Measurements from ENCODE around the gene ADRA1B.

Gene ADRA1B

DNA sequence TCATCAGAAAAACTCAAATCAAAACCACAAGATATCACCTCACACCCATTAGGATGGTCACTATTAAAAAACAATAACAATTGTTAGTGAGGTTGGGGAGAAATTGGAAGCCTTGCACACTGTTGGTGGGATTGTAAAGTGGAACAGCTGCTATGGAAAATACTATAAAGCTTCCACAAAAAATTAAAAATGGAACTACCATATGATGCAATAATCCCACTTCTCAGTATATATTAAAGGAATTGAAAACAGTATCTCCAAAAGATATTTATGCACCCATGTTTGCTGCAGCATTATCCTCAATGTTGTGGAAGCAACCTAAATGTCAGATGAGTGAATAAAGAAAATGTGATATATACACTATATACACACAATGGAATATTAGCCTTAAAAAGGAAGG, 14.5 kb upstream of the ADRA1B start:
- no peak for DNase-seq (ENCODE audit: low read depth)

DNA sequence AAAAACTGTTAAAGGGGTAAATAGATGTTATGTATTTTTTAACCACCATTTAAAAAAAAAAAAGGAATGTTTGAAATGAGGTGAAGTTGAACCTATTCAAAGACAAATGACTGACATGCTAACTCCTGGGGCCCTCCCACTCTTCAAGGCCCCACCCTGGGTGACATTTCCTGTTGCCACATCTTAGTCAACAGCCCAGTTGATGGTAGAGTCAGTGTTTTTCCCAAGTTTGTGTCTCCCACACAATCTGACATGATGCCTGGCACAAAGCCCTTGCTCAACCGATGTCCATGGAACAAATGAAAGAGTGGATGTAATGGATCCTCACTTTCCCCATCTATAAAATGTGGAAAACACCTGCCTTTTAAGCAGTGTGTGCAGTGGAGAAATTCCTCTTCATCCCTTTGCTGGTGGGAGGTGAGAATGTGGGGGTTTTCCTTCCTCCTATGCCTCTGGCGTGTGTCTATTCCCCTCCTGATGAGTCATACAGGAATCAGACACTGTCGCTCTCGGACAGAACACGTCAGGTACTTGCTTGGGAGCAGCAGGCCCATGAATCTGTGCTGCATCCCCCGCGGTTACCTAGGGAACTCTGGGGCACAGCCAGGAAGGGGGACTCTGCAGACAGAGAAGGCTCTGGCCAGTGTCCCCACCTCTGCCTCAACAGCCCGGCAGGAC, 13.7 kb upstream of the ADRA1B start:
- no peak for DNase-seq (ENCODE audit: low read depth)

DNA sequence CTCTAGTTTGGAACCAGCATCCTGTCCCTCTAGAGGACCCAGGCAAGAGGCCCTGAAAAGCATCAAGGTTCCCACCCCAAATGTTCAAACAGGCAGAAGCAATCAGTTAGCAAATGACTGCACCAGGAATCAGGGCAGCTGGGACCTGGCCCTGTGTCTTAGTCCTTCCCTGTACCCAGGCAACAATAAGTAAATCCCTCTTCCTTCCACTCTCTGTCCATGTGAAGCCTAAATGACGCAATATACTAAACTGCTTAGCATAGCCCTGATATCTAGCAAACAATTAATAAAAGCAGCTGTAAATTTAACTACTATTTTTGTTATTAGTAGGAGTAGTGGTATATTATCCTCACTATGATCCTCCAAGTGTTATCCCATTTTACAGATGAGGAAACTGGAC, 13.2 kb upstream of the ADRA1B start:
- no peak for DNase-seq (ENCODE audit: low read depth)

DNA sequence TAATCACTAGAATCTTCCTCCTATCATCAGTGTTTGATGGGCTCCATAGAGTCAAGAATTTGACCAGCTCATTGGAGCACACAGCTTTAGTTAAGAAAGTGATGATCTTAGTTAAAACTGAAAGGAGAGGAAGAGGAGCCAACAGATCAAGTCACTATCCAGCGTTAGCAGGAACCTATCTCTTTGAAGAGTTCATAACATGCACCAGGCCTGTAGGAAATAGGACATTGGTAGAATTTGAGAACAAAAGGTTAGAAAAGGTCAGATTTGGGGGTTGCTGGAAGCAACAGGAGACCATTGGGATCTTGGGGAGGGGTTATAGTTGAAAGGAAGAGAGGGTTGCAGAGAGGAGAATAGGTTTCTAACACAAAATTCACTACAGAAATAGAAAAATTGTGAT, 11.4 kb upstream of the ADRA1B start:
- DNase-seq (ENCODE audit: low read depth): no peak

DNA sequence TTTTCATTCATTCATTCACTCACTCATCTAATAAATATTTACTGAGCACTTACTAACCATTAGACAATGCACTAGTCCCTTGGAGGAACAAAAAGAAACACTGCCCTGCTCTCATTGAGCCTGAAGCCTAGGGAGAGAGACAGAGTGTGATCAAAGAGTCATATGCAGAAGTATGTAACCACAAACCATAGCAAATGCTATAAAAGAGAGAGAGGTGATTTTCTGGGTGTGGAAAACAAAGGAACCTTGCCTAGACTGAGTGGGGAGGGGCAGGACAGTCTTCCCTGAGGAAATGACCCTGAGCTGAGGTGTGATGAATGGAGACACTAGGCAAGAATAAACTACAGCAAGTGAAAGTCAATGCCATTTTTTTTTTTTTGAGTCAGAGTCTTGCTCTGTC, 10.8 kb upstream of the ADRA1B start:
- DNase-seq (ENCODE audit: low read depth): no peak

DNA sequence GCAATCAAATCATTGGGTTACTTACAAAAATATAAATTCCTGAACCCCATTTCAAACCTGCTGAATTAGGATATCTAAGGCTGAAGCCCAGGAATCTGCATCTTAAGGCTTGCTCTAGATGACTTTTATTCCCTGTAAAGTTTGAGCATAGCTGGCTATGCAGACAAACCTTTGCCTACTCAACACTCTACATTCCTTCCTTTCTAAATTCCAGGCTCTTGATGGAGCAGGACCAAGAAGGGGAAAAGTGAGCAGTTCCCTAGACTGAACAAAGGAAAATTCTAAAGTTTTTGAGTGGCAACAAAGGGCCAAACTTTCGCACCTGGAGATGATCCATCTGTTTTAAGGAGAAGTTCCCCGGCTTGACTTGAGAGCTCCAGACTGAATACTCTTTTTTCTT, 9.8 kb upstream of the ADRA1B start:
- no peak for DNase-seq (ENCODE audit: low read depth)

DNA sequence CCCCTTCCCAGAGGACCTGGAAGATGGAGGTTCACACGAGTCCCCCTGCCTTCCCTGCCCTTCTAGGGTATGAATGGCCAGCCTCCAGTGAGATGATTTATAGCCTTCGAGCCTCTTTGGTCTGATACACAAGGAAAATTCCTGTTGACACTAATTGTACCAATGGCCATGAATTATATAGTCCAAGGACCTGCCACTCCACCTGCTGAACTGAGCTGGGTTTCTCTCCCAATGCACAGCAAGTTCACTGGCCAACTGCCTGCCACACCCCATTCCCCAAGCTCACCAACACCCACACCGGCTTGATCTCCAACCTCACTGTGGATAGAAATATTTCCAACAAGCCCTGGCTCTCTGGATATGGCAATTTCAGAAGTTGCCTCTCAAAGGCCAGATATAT, 9.3 kb upstream of the ADRA1B start:
- DNase-seq (ENCODE audit: low read depth): no peak

DNA sequence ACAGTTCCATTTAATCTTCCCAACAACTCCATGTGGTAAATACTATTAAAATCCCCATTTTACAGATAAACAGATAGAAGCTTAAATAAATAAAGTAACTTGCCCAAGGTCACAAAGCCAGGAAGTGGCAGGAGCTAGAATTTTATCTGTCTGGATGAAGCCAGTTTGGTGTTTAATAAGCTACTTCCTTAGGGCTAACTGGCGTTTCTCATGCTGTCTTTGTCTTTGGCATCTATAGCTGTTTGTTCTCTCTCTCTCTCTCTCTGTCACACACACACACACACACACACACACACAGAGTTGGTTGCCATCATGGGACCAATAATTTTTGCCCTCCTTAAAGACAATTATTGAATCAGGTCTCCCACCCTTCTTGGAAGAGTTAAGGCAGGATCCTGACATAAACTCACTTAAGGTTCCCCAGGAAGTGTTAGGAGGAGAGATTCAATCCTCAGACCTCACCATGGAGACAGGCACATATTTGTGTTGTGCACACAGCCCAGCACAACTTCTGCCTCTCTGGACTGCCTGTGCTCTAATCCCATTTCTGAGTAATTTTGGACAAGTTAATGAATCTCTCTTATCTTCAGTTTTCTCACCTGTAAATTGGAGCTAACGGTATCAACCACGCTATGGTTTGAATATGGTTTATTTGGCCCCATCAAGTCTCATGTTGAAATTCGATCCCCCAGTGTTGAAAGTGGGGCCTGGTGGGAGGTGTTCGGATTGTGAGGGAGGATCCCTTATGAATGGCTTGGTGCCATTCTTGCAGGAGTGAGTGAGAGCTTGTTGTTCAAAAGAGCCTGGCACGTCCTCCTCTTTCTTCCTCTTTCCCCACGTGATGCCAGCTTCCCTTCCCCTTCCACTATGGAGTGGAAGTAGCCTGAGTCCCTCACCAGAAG, 8.3 kb upstream of the ADRA1B start:
- no peak for DNase-seq (ENCODE audit: low read depth)

DNA sequence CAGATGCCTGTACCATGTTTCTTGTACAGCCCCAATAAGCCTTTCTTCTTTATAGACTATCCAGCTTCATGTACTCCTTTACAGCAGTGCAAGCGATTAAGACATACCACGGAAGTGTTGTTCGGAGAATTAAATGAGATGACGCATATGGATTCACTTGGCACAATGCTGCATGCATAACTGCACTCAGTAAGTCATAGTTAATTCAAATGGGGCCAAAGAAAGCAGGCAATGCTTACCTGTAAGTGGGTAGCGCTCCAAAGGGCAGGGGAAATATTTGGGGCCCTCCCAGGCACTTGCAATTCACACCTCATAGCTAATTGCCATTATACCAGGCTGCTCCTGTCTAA, 7.7 kb upstream of the ADRA1B start:
- no peak for DNase-seq (ENCODE audit: low read depth)

DNA sequence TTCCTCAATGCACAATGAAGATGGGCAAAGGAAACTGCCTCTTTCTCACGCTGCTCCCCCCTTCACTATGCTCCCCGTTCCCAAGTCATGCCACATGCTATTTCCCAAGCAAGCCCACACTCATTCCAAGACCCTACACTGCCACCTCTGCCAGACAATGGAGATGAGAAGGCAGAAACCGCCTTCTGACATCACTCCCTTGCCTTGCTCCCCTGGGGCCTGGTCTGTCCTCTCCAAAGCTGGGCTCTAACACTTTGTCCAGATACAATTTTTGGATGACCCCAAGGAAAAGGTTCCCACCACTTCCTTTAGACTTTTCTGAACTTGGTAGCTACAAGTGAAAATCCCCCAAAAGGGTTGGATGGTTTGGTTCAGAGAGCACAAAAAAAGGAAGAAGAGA, 7.2 kb upstream of the ADRA1B start:
- DNase-seq (ENCODE audit: low read depth): no peak

DNA sequence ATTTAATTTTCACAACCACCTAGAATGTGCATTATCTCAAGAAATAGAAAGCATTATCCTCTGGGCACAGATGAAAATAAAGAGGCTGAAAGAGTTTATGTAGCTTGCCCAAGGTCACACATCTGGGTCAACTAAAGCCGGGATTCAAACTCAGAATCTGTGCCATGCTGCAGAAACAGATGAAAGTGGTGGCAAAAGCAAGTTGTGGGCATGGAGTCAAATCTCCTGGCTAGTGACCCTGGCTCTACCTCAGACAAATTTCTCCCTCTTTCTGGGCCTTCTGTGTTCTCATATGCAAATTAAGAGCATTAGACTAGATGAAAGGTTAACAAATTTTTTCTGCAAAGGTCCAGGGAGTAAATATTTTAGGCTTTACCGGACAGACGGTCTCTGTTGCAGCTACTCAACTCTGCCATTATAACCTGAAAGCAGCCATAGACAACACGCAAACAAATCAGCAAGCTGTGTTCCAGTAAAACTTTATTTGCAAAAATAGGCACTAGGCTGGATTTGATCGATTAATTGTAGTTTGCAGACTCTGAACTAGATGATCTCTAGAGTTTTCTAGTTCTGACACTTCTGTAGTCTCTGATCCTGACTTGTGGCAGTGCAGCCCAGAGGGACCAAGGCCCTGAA, 6.0 kb upstream of the ADRA1B start:
- no peak for DNase-seq (ENCODE audit: low read depth)

DNA sequence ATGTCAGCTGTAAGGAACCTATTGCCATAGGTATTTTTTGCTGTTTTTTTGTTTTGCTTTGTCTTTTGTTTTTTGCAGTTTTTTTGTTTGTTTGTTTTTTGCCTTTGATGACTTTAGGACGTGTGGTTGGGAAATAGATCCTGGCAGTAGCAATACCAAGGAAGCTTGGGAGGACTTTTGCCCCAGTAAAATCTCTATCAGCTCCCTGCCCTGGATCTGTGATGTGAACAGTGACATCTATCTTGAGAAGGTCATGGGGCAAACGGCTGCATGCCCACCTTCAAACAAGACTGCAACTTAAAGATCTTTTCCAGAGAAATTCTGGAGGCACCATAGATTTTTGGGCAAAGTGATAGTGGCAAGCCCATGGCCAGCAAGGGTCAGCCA, 5.4 kb upstream of the ADRA1B start:
- DNase-seq (ENCODE audit: low read depth): no peak

DNA sequence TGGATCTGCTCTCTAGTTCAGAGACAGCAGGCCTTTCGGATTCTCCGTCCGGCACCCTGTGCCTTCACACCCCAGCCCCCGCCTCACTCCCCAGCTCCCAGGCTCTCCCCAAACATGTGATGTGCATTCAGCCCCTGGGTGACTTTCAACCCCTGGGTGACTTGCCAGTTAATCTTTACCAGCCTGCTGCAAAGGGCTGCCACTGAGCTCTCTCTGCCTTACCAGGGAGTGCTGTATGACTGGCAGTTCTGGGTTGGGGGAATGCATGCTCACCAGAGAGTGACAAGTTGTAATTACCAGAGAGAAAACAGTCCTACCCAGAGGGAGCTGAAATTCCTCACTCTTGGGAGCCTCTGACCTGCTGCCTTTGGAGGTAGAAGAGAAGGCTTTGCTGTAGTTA, 4.9 kb upstream of the ADRA1B start:
- no peak for DNase-seq (ENCODE audit: low read depth)

DNA sequence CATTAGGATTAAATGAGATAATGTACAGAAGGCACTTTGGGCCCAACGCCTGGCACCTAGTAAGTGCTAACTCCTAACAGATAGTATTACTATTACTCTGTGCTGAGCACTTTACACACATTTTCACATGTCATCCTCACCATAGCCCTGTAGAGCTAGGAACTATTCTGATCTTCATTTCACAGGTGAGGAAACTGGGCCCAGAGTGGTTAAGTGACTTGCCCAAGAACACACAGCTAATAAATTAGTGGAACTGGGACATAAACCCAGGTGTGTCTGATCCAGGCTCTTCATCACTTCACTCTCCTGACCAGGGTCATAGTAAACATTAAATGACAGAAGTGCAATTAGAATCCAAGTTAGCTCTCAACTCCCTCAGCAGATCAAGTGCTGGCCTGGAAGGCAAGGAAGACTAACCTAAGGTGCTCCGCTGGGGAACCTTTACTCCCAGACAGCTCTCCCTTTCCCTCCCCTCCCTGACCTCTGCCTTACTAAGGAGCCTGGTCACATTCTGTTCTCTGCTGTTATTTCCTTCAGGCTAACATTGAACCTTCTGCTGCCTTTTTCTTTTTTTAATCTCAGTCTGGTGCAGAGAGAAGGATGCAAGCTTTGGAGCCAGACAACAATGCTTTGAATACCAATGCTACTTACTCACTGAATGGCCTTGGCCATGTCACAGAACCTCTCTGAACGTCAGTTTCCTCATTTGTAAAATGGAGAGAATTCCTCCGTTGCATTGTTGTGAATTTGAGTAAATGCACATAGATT, 4.1 kb upstream of the ADRA1B start:
- no peak for DNase-seq (ENCODE audit: low read depth)

DNA sequence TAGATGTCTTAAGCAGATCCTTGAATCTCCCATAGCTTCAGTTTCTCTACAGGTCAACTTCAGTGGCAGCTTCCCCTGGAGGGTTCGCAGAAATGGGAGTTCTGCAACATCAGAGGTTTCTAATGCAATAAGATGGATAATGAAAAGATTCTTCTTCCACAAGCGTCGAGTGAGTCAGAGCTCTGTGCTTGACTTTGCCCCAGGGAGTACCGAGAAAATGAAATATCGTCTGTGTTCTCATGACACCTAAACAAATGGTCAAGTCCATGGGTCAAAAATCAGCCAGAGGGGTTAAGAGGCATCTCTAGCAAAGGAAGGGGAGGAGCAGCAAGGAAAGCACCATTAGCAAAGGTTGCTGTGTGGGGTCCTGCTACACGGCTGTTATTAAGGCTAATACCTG, 3.2 kb upstream of the ADRA1B start:
- DNase-seq (ENCODE audit: low read depth): no peak

DNA sequence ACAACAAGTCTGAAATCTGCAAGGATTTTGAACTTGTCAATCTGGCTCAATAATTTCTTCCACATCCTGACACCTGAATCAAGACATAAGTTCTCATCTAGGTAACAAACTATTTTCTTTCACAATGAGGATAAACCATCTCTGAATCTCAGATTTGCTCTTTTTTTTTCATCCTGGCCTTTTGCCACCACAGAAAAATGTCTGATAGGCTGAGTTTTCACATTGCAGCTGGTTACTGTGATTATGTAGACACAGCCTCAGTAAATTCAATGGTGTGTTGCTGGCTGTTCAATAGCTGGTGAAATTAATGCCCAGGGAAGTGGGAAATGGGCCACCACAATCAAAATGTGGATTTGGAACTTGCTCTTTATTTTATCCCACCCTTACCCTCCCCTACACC, 2.8 kb upstream of the ADRA1B start:
- no peak for DNase-seq (ENCODE audit: low read depth)

DNA sequence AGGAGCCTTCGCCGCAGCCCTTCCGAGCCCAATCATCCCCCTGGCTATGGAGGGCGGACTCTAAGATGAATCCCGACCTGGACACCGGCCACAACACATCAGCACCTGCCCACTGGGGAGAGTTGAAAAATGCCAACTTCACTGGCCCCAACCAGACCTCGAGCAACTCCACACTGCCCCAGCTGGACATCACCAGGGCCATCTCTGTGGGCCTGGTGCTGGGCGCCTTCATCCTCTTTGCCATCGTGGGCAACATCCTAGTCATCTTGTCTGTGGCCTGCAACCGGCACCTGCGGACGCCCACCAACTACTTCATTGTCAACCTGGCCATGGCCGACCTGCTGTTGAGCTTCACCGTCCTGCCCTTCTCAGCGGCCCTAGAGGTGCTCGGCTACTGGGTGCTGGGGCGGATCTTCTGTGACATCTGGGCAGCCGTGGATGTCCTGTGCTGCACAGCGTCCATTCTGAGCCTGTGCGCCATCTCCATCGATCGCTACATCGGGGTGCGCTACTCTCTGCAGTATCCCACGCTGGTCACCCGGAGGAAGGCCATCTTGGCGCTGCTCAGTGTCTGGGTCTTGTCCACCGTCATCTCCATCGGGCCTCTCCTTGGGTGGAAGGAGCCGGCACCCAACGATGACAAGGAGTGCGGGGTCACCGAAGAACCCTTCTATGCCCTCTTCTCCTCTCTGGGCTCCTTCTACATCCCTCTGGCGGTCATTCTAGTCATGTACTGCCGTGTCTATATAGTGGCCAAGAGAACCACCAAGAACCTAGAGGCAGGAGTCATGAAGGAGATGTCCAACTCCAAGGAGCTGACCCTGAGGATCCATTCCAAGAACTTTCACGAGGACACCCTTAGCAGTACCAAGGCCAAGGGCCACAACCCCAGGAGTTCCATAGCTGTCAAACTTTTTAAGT, 819 bp downstream of the ADRA1B start:
- DNase-seq (ENCODE audit: low read depth): no peak

DNA sequence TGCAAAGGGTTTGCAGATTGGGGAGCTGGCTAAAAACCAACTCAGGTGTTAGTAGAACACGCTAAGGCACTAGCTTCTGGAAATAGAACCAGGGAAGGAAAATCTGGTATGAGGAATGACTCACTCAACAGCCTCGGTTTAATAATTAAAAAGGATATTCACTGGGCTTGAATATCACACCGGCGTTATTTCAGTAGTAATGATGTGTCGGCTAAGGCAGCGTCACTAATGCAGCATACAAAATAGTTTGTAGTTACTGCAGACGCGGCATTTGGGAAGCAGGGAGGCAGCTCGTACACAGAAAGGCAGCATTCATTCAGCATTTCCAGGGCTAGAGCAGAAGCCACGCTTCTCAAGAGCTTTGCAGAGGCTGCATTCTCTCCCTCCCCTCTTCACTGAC, 1.7 kb downstream of the ADRA1B start:
- no peak for DNase-seq (ENCODE audit: low read depth)

DNA sequence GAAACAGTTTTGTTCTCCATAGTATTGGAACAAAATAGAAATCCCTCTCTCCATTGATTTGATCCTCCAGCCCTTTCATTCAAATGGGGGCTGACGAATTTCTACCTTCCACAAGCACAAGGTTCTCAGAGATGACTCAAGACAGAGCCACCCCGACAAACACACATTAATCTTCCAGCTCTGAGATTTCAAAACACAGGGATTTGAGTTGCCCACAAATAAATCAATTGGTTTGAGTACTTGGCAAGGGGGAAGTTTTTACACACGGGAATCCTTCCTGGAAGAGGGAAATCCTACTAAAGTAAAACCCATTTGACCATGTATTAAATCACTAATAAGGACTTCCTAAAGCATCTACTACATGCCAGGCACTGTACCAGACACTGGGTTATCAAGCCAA, 5.4 kb downstream of the ADRA1B start:
- no peak for DNase-seq (ENCODE audit: low read depth)

DNA sequence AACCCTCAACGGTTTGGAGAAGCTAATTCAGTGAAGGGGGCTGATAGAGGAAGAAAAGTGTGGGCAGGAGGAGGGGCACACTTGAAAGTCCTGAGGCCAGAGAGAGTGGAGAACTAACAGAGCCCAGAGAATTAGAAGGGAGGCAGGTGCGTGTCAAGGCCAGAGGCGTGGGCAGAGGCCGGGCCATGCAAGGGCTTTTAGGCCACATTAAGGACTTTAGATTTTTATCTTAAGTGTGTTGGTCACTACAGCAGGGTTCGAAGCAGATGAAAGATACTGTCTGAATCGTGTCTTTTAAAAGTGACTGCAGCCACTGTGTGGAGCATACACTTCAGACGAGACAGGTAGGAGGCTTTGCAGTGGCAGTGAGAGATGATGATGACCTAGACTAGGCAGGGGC, 6.7 kb downstream of the ADRA1B start:
- no peak for DNase-seq (ENCODE audit: low read depth)

DNA sequence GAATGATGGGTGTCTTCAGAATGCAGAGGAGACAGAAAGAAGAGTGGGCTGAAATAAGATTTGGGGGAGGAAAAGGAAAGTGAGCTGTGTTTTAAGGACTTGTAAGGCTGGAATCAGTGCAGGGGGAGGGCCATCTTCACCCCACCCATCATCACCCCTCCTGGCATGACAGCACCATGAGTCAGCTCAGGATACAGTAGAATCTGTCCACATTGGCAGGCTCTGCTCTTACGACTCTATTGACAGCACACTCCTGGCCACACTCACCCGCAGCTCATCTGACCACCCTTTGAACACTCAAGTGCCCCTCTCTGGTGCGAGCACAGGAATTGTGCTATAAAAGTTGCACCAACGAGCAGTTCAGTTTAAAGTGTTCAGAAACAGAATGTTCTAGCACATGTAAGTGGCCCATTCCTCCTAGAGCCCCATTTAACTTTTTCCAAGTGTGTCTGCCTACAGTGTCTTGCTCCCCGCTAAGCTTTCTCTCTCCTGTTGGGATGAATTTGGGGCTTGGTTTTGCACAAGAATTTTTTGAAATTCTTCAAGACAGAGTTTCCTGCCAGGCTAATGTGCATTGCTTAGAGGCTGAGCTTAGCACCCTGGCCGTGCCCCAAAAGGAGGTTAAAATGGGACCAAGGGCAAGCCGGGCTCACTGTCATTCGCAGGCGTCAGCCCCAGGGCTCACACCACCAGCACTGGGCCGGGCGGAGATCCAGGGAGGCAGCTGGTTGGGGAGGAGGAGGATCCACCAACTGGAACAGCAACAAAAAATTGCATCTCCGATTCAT, 12.0 kb downstream of the ADRA1B start:
- no peak for DNase-seq (ENCODE audit: low read depth)

Data from activated T-cell treated with anti-CD3 and anti-CD28 coated beads for 48 hours (primary cell).